HG03108 (cell line): ENCODE results near the gene PRPF38A.
"Not testable (repeated sequence)": the region's sequence is repeated elsewhere in the genome, so short reads cannot be mapped to it uniquely, and the experiment has no call there.

Experiments
- ATAC-seq: cut with Tn5 transposase; IDR thresholded peaks from one replicate; pipeline ENCODE4 v1.9.1; 2021; ENCODE audit warnings: moderate library complexity; ENCODE audit not compliant: unreplicated experiment

PRPF38A gene

GRCh38 chr1:52404116-52404974, at the start of gene PRPF38A, which contains the start of gene ORC1:
TSS of gene PRPF38A (plus strand) at chr1:52404602. CDS start at chr1:52404750, 148 bp downstream.
TSS of gene ORC1 (minus strand) at chr1:52404423. CDS start at chr1:52402223, 2,200 bp downstream.
- ATAC-seq, result peak; percentile 91

GRCh38 chr1:52355436-52355835, 49.0 kb upstream of the PRPF38A start:
- no peak for ATAC-seq

- ATAC-seq, result no peak
These were observed 48.4 kb upstream of the PRPF38A start for GRCh38 chr1:52355847-52356505.

- no peak for ATAC-seq
These were observed 47.5 kb upstream of the PRPF38A start for GRCh38 chr1:52356818-52357355.

- no peak for ATAC-seq
These were observed 47.0 kb upstream of the PRPF38A start for GRCh38 chr1:52357397-52357796.

GRCh38 chr1:52358851-52359497, 45.4 kb upstream of the PRPF38A start:
- ATAC-seq, result no peak

- ATAC-seq, result no peak
These were observed 44.5 kb upstream of the PRPF38A start for GRCh38 chr1:52359676-52360594.

- ATAC-seq, result no peak
These were observed 43.8 kb upstream of the PRPF38A start for GRCh38 chr1:52360595-52360968.

- ATAC-seq, result no peak
These were observed 40.1 kb upstream of the PRPF38A start for GRCh38 chr1:52364235-52364839.

- no peak for ATAC-seq
These were observed 39.2 kb upstream of the PRPF38A start for GRCh38 chr1:52365071-52365745.

GRCh38 chr1:52365746-52366516, 38.5 kb upstream of the PRPF38A start, which contains the start of gene CC2D1B:
TSS of gene CC2D1B (minus strand) at chr1:52366205. CDS start at chr1:52364620, 1,585 bp downstream.
- ATAC-seq, result peak; percentile 90

GRCh38 chr1:52366517-52366827, 37.9 kb upstream of the PRPF38A start:
- no peak for ATAC-seq

- no peak for ATAC-seq
These were observed 37.1 kb upstream of the PRPF38A start for GRCh38 chr1:52367272-52367671.

GRCh38 chr1:52368383-52369172, 35.8 kb upstream of the PRPF38A start:
- peak; percentile 20 for ATAC-seq

- not testable (repeated sequence) for ATAC-seq
These were observed 34.6 kb upstream of the PRPF38A start for GRCh38 chr1:52369851-52370250.

GRCh38 chr1:52385376-52385775, 19.0 kb upstream of the PRPF38A start:
- no peak for ATAC-seq

GRCh38 chr1:52386458-52386857, 17.9 kb upstream of the PRPF38A start:
- ATAC-seq, result no peak

GRCh38 chr1:52393174-52393573, 11.2 kb upstream of the PRPF38A start:
- no peak for ATAC-seq
